H54 (cell line): ENCODE measurements around the gene CAVIN3.

Experiments used
- DNase-seq: peaks from one replicate; pipeline ENCODE4 v3.0.0; 2011; ENCODE audit warnings: low spot score, mixed read lengths; ENCODE audit not compliant: insufficient read length
- FAIRE-seq: peaks from 3 replicates; lab custom pipeline; 2011; peaks lifted over from hg19 to GRCh38; lab: Jason Lieb, UNC
- POLR2A ChIP-seq: IDR thresholded peaks from 2 replicates; pipeline ENCODE4 v1.6.1; 2011; ENCODE audit warnings: low read depth, mild to moderate bottlenecking, low read length

CAVIN3 gene

GRCh38 chr11:6336293-6336692 is 16.0 kb upstream of the CAVIN3 start:
- DNase-seq (no peak), FAIRE-seq (no peak)
- no peak for TF ChIP-seq POLR2A

- DNase-seq (no peak), FAIRE-seq (no peak)
- no peak for TF ChIP-seq POLR2A
Observed at GRCh38 chr11:6334806-6335205, 14.5 kb upstream of the CAVIN3 start.

- TF ChIP-seq POLR2A, result no peak
- no peak for FAIRE-seq
- no peak for DNase-seq
Observed at GRCh38 chr11:6333095-6333494, 12.8 kb upstream of the CAVIN3 start.

- no peak for DNase-seq
- FAIRE-seq, result no peak
- no peak for TF ChIP-seq POLR2A
Observed at GRCh38 chr11:6332066-6332465, 11.8 kb upstream of the CAVIN3 start.

GRCh38 chr11:6328321-6328720 is 8.0 kb upstream of the CAVIN3 start:
- TF ChIP-seq POLR2A, result no peak
- FAIRE-seq (no peak), DNase-seq (no peak)

- FAIRE-seq (no peak), DNase-seq (no peak)
- no peak for TF ChIP-seq POLR2A
Observed at GRCh38 chr11:6327806-6328205, 7.5 kb upstream of the CAVIN3 start.

- TF ChIP-seq POLR2A, result no peak
- FAIRE-seq (no peak), DNase-seq (no peak)
Observed at GRCh38 chr11:6326985-6327384, 6.7 kb upstream of the CAVIN3 start.

- no peak for DNase-seq
- FAIRE-seq, result no peak
- TF ChIP-seq POLR2A, result no peak
Observed at GRCh38 chr11:6326303-6326702, 6.0 kb upstream of the CAVIN3 start.

GRCh38 chr11:6323291-6323905 is 3.1 kb upstream of the CAVIN3 start:
- DNase-seq (no peak), FAIRE-seq (no peak)
- TF ChIP-seq POLR2A, result no peak

- peak; percentile 30 for FAIRE-seq
- TF ChIP-seq POLR2A, result no peak
- DNase-seq, result peak; percentile 68
Observed at GRCh38 chr11:6321961-6322362, 1.7 kb upstream of the CAVIN3 start.

GRCh38 chr11:6321356-6321755 is 1.1 kb upstream of the CAVIN3 start:
- no peak for TF ChIP-seq POLR2A
- FAIRE-seq (no peak), DNase-seq (no peak)

- no peak for TF ChIP-seq POLR2A
- no peak for DNase-seq
- no peak for FAIRE-seq
Observed at GRCh38 chr11:6319704-6320410, 444 bp downstream of the CAVIN3 start.

GRCh38 chr11:6319001-6319703 is 1.1 kb downstream of the CAVIN3 start:
- no peak for FAIRE-seq
- TF ChIP-seq POLR2A, result no peak

GRCh38 chr11:6318204-6318603 is 2.1 kb downstream of the CAVIN3 start:
- TF ChIP-seq POLR2A, result no peak
- DNase-seq (no peak), FAIRE-seq (no peak)

More at GRCh38 chr11:6319001-6319703, 1.1 kb downstream of the CAVIN3 start:
- no peak for DNase-seq
